ACC112 (cell line): ENCODE measurements around the gene NUP133.

ENCODE experiments used
- H2AFZ ChIP-seq: fragments of 200-600 bp; sonication (generic); one replicate; pipeline ENCODE4 v1.6.0; 2017; ENCODE audit warnings: antibody characterized with exemption, low read length; ENCODE audit not compliant: unreplicated experiment
- H3K27ac ChIP-seq: fragments of 200-600 bp; sonication (generic); 2 replicates; pipeline ENCODE4 v1.5.1; 2014; ENCODE audit warnings: low read depth, mild to moderate bottlenecking, antibody characterized with exemption, low read length, moderate library complexity
- H3K27me3 ChIP-seq: fragments of 200-600 bp; sonication (generic); 2 replicates; pipeline ENCODE4 v1.6.1; 2014; ENCODE audit warnings: mild to moderate bottlenecking, antibody characterized with exemption, low read length, moderate library complexity, mixed read lengths; ENCODE audit not compliant: insufficient read depth
- H3K36me3 ChIP-seq: fragments of 200-600 bp; sonication (generic); 2 replicates; pipeline ENCODE4 v1.6.1; 2016; ENCODE audit warnings: mild to moderate bottlenecking, antibody characterized with exemption, low read length, moderate library complexity, mixed read lengths; ENCODE audit not compliant: insufficient read depth
- H3K4me1 ChIP-seq: fragments of 200-600 bp; sonication (generic); one replicate; pipeline ENCODE4 v1.6.1; 2016; ENCODE audit warnings: low read length, mixed read lengths; ENCODE audit not compliant: insufficient read depth, unreplicated experiment, control insufficient read depth
- H3K4me3 ChIP-seq: fragments of 200-600 bp; sonication (generic); 2 replicates; pipeline ENCODE4 v1.5.1; 2014; ENCODE audit warnings: mild to moderate bottlenecking, low read depth, low read length
- H3K79me2 ChIP-seq: fragments of 200-600 bp; sonication (generic); one replicate; pipeline ENCODE4 v1.6.0; 2016; ENCODE audit warnings: low read length; ENCODE audit not compliant: control insufficient read depth, unreplicated experiment, insufficient read depth

NUP133 gene

GRCh38 chr1:229507951-229508822 is at the start of gene NUP133:
NUP133 (minus strand) TSS chr1:229508341; CDS start chr1:229508249, 92 bp downstream.
- Histone ChIP-seq H3K4me1 (peaks cover 21% of the 10 kb centered on the region), H2AFZ (peak within 1 kb of the TSS; percentile 95)

GRCh38 chr1:229557200-229557850 is 49.2 kb upstream of the NUP133 start:
- Histone ChIP-seq H3K36me3 (no peaks in the 10 kb centered on the region), H3K27ac (no peak overlapping the region), H3K27me3 (no peaks in the 10 kb centered on the region), H2AFZ (no peak overlapping the region), H3K4me1 (peaks cover 10% of the 10 kb centered on the region), H3K79me2 (peaks cover 46% of the 10 kb centered on the region), H3K4me3 (peak overlapping the region; percentile 82)

More at GRCh38 chr1:229507951-229508822, at the start of gene NUP133:
- Histone ChIP-seq H3K36me3 (peaks cover 6% of the 10 kb centered on the region; the same call in 1 of the 2 replicates), H3K27ac (peak within 1 kb of the TSS; percentile 84), H3K27me3 (no peaks in the 10 kb centered on the region), H3K79me2 (peaks cover 22% of the 10 kb centered on the region), H3K4me3 (peak within 1 kb of the TSS; percentile 98)

DNA sequence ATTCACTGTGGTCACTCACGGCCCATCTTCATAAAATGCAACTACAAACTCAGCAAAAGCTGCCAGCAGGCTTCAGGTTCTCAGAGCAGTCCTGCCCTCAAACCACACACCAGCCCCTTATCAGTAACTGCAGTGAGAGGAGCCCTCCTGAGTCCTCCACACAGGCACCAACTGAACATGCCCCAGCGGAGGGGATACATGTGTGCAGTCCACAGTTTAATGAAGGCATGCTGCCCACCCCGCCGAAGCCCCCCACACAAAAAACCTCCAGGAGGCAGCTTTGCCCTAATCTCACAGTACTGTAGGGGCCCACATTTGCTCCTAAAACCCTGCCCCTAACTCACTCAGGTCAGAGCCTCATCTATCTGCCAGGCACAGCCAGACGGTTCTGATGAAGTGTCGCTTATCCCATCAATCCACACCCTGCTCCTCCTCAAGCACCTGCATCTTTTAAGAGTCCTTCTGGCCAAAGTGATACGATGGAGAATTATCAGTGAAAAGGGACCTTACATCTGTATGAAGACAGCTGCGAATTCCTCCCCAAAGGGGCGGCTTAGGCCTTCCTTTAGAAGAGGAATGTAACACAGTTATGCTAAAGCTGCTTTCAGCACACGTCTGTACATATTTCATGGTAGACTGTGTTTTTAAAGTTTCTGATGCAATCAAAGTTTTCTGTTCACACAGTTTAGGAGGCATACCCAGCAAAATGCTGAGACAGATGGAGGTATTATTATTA is 46.9 kb upstream of the NUP133 start:
- H2AFZ ChIP-seq: no peak overlapping the region
- H3K27me3 ChIP-seq: no peaks in the 10 kb centered on the region
- H3K79me2 ChIP-seq: peaks cover 58% of the 10 kb centered on the region
- no peak overlapping the region for H3K4me3 ChIP-seq
- H3K4me1 ChIP-seq: peaks cover 10% of the 10 kb centered on the region
- H3K27ac ChIP-seq: no peak overlapping the region
- no peaks in the 10 kb centered on the region for H3K36me3 ChIP-seq

GRCh38 chr1:229553621-229554130 is 45.5 kb upstream of the NUP133 start:
- H3K27me3 ChIP-seq: no peaks in the 10 kb centered on the region
- H3K4me3 ChIP-seq: no peak overlapping the region
- H3K36me3 ChIP-seq: no peaks in the 10 kb centered on the region
- no peak overlapping the region for H2AFZ ChIP-seq
- no peak overlapping the region for H3K27ac ChIP-seq
- peaks cover 10% of the 10 kb centered on the region for H3K4me1 ChIP-seq
- H3K79me2 ChIP-seq: peaks cover 63% of the 10 kb centered on the region

GRCh38 chr1:229552732-229553131 is 44.6 kb upstream of the NUP133 start:
- Histone ChIP-seq H3K79me2 (peaks cover 61% of the 10 kb centered on the region), H3K27me3 (no peaks in the 10 kb centered on the region), H2AFZ (no peak overlapping the region), H3K36me3 (no peaks in the 10 kb centered on the region), H3K4me3 (no peak overlapping the region), H3K27ac (no peak overlapping the region), H3K4me1 (peaks cover 10% of the 10 kb centered on the region)

DNA sequence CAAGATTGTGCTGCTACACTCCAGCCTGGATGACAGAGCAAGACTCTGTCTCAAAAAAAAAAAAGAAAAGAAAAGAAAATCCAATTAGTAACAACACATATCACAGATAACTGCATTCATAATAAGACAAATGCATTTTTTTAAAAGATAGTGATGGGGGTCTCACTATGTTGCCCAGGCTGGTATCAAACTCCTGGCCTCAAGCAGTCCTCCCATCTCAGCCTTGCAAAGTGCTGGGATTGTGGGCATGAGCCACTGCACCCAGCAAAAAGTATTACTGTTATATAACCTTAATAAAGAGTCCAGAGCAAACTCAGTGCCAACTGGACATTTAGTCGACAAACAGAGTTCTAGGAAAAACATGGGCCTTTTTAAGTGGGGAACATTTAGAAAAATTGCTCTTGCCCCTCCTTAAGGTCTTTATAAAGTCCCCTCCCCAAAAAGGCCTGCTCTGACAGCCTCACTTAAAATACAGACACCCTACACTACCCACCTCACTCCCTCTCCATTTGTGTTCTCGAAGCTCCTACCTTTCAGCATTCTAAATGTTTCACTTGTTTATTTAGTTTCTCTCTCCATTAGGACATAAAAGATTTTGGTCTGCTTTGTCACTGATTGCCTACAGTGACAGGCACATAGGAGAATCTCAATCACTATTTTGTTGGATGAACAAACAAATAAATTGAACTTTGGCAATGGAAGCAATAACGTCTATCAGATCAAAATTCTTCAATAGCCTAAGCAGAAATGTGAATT is 42.8 kb upstream of the NUP133 start:
- Histone ChIP-seq H2AFZ (no peak overlapping the region), H3K4me1 (no peaks in the 10 kb centered on the region), H3K79me2 (peaks cover 43% of the 10 kb centered on the region), H3K27me3 (no peaks in the 10 kb centered on the region), H3K36me3 (peaks cover 4% of the 10 kb centered on the region; the same call in 1 of the 2 replicates), H3K4me3 (no peak overlapping the region), H3K27ac (no peak overlapping the region)

GRCh38 chr1:229547542-229547941 is 39.4 kb upstream of the NUP133 start:
- H3K36me3 ChIP-seq: peaks cover 15% of the 10 kb centered on the region
- H3K4me3 ChIP-seq: no peak overlapping the region
- H3K27ac ChIP-seq: no peak overlapping the region
- no peak overlapping the region for H2AFZ ChIP-seq
- peaks cover 24% of the 10 kb centered on the region for H3K79me2 ChIP-seq
- H3K4me1 ChIP-seq: no peaks in the 10 kb centered on the region
- H3K27me3 ChIP-seq: no peaks in the 10 kb centered on the region

- no peak overlapping the region for H3K27ac ChIP-seq
- H3K4me1 ChIP-seq: no peaks in the 10 kb centered on the region
- no peak overlapping the region for H2AFZ ChIP-seq
- H3K27me3 ChIP-seq: no peaks in the 10 kb centered on the region
- peaks cover 19% of the 10 kb centered on the region for H3K36me3 ChIP-seq
- H3K4me3 ChIP-seq: no peak overlapping the region
- peaks cover 5% of the 10 kb centered on the region for H3K79me2 ChIP-seq
Observed at GRCh38 chr1:229544587-229544986, 36.4 kb upstream of the NUP133 start.

DNA sequence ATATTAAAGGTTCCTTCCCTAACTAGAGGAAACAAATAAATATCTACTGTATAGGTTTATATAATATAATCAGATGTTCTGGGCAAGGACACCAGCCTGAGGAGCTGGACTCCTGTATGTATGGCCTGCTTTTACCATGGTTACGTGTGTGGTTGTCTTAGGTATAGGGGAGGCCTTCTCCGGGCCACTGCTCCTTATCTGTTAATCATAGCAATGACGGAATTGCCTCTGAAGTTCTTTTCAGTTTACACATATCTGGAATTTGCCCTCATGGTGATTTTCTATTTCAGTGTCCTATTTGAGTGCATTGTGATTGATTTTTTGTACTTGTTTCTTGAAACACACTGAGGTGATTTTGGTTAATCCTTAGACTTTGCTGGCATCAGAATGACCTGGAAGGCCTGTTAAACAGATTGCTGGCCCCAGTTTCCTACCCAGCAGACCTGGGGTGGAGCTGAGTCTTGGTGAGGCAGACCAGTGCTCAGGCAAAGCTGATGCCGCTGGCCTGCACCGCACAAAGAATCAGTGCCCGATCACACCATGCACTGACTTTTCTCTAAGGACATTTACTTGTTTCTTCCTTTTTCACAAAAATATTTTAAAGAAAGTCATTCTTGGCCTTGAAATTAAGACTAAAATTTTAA is 31.8 kb upstream of the NUP133 start:
- Histone ChIP-seq H3K79me2 (peaks cover 4% of the 10 kb centered on the region), H3K27me3 (no peaks in the 10 kb centered on the region), H3K4me3 (no peak overlapping the region), H3K27ac (no peak overlapping the region), H2AFZ (no peak overlapping the region), H3K4me1 (no peaks in the 10 kb centered on the region), H3K36me3 (peaks cover 20% of the 10 kb centered on the region)
